ENCODE results near the gene CMPK2. TPM values are rescaled to one million over a fixed set of nuclear protein-coding genes. Genes with fewer than 3 reads are reported as not detected.

CMPK2 gene, protein sequence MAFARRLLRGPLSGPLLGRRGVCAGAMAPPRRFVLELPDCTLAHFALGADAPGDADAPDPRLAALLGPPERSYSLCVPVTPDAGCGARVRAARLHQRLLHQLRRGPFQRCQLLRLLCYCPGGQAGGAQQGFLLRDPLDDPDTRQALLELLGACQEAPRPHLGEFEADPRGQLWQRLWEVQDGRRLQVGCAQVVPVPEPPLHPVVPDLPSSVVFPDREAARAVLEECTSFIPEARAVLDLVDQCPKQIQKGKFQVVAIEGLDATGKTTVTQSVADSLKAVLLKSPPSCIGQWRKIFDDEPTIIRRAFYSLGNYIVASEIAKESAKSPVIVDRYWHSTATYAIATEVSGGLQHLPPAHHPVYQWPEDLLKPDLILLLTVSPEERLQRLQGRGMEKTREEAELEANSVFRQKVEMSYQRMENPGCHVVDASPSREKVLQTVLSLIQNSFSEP
- 0.37 and 0.43 TPM in 2 replicates for total RNA-seq

DNA sequence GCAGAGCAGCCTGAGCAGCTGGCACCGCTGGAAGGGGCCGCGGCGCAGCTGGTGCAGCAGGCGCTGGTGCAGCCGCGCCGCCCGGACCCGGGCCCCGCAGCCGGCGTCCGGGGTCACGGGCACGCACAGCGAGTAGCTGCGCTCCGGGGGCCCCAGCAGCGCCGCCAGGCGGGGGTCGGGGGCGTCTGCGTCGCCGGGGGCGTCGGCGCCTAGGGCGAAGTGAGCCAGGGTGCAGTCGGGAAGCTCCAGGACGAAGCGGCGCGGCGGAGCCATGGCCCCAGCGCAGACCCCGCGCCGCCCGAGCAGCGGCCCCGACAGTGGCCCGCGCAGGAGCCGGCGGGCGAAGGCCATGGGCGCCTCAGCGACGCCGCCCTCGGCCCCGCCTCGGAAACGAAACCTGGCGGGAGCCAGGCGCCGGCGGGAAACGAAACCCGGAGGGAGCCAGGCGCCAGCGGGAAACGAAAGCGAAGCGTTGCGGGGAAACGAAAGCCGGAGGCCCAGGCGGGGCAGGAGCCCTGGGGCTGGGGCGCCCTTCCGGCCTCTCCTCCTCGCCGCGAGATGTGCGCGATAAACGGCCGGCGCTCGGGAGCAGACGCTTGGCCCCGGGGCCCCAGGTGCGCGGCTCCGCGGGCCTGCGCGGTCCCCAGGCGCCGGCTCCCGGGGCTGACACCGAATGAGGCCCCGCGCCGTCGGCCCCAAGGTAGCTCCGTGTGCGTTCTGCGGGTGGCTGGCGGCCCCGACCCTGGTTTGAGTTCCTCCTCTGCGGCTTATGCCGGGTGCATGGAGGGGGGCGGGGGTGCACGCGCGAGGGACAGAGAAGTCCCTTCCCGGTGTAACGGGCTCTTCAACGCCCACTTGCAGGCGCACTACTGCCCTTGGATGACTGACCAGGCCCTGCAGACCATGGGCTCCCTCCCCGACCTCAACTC, at the start of gene CMPK2:
Gene CMPK2, minus strand, starts transcription at position 562 of the 929 bp plus-strand sequence. Its CDS starts 211 bp downstream, at position 351.

GRCh38 chr2:6877402-6878304, 11.9 kb upstream of the CMPK2 start, which contains the start of gene RSAD2:
RSAD2 (plus strand) TSS chr2:6877777; CDS start chr2:6877801, 24 bp downstream.

Other genes starting within 250 kb of the CMPK2 start
- gene RSAD2, start 11.9 kb upstream of the CMPK2 start, total RNA-seq, result 0.14 and 0.55 TPM in 2 replicates
- 1.1 and 2.8 TPM in 2 replicates for gene RNF144A, start 51.5 kb upstream of the CMPK2 start, total RNA-seq